ENCODE data around the gene FAM25G.

FAM25G gene

DNA sequence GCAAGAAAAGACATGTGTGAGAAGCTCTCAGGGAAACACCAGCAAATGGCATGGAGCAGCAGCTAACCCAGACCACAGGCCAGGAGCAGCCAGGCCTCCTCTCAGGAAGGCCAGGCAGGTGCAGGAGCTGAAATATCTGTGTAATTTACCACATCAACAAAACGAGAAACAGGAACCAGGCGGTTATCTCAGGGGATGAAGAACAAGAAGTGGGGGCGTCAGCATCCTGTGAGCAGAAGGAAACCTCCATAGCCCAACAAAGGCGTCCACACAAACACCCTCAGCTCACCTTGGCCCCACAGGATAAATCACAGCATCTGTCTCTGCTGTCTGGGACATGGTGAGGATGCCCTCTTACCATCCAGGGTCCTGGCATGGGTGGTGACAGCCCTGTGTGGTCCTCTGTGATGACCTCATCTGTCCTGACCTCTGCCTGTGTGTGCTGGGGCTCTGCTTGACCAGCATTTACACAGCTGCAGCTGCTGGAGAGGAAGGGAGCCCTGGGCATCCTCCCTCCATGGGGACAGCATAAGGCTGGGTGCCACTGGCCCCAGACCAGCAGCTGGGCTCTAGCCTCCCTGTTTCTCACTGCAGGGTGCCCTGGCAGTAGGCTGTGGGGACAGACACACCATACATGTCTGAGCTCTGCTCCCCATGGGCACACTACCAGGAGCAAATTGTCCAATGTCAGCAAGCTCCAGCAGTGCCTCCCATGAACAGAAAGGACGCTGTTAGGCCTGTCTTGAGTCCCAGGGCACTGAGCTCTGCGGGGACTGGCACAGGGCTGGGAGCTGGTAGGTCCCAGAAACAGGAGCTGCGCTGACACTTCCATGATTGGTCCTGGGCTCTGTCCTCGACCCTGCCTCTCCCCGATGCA, 42.2 kb downstream of the FAM25G start:
- DNase-seq (ENCODE audit: low read depth), result no peak

DNA sequence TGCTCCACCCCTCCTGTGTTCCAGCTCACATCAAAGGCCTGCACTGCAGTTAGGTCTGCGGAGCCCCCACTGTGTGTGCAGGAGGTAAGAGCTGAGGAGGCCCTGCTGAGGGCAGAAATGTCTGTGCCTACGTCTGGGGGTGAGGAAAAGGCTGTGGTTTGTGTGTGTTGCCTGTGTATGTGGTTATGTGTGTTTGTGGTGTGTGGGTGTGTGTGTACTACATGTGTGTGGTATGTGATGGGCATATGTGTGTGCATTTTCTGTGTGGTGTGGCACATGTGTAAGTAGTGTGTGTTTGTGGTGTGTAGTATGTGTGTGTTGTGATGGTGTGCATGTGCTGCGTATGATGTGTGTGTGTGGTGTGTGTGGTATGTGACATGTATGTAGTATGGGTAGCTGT, 43.8 kb downstream of the FAM25G start:
- no peak for DNase-seq (ENCODE audit: low read depth)

DNA sequence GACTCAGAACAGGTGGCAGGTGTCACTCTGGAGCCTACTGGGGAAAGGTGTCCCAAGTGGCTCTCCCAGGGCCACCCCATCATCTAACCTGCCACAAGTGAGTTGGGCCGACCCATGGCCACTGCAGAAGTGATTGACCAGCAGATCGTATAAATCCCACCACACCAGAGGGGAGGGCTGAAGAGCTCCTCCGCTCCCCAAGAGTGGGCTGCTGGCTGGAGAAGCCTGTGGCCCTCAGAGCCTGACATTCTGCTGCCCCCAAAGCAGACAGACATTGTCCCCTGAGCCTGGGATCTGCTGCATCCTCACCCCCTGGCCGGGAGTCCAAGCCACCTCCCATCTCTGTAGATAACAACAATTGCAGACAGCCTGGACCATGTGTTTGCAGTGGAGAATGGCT, 44.3 kb downstream of the FAM25G start:
- no peak for DNase-seq (ENCODE audit: low read depth)

DNA sequence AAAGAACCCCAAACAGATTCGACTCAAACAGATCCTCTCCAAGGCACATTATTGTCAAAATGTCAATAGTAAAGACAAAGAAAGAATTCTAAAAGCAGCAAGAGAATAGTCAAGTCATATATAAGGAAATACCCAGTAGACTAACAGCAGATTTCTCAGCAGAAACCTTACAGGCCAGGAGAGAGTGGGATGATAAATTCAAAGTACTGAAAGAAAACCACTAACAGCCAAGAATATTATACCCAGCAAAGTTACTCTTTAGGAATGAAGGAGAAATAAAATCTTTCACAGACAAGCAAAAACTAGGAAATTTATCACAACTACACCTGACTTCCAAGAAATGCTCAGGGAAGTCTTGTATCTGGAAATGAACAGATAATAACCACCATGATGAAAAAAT, 45.8 kb downstream of the FAM25G start:
- DNase-seq (ENCODE audit: low read depth), result no peak

DNA sequence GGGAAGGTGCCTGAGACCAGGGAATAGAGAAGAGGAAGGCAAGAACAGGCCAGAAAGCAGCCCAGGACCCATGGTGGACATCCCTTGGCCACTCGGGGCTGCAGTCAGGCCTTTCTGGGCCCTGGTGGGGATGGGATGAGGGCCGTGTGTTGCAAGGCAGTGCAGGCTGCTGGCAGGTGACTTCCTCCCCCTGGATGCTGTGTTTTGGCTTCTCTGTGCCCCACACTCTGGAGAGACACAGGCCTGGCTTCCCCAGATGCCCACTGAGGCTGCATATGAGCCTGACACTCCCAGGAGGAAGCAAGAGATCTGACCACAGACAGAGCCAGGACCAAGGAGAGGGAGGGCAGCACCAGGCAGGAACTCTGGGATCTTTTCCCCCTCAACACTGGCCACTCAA, 47.5 kb downstream of the FAM25G start:
- DNase-seq (ENCODE audit: low read depth), result no peak

DNA sequence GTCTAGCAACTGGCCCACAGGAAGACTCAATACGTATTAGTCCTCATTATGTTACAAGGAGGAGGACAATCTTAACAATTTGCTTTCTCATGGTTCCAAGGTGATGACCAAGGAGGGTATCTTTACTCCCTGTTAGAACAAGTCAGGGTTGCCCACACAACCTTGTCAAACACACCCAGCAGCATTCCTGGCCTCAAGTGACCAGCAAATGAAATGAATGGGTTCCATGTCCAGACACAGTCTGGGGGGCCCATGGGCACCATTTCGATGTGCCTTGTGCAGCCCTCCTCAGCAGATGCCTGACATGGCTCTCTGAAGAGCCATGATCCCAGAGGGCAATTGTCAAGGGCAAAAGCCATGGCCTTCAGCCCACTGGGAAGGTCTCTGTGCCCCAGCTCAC, 48.4 kb downstream of the FAM25G start:
- no peak for DNase-seq (ENCODE audit: low read depth)

DNA sequence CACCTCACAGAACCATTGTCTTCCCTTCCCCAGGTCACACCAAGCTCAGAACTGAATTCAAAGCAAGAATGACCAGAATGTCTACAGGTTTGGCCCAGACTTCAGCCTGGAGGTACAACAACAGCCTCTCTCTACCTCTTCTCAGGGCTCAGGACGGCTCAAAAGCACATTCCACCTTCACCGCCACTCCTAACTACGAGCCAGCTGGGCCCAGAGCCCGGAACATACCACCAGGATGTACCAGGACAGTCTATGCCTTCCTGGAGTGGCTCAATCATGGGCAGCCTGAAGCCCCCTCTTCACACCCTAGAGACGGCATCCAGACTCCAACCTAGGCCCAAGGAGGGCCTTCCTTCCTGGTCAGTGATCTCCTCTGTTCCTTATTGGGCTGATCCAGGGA, 49.1 kb downstream of the FAM25G start:
- DNase-seq (ENCODE audit: low read depth), result no peak

DNA sequence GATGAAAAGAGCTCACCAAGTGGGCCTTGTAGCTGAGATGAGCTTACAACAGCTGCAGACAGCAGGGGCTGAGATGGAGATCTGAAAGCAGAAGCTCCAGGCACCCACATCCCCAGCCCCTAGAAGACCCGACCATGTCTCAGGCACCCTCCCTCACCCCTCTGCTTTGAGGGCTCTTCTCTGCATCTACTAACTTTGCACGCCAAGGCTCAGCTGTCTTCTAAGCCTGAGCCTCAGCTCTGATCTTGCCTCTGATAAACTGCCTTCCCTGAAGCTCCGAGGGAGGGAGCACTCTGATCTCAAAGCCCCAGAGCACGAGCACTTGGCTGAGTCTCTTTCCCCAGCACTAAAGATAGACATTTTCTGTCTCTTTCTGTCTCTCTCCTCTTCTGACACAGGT, 49.6 kb downstream of the FAM25G start:
- no peak for DNase-seq (ENCODE audit: low read depth)

DNA sequence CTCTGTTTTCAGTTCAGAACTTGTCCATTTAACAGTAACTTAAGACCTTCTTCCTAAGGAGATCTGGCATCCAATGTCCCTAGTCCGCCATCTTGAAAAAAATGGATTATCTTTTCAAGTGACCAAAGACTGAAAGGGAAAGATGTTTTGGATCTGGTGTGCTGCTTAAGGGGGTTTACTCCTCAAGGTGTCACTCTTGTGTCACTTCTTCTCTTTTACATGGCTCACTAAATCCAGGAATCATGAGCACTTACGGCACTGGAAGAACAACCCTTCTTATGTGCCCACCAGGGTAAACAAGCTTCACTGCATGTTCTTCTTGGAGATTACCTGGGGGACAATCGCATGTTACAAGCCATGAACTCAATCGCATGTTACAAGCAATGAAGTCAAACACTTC, 51.3 kb downstream of the FAM25G start:
- DNase-seq (ENCODE audit: low read depth), result no peak

DNA sequence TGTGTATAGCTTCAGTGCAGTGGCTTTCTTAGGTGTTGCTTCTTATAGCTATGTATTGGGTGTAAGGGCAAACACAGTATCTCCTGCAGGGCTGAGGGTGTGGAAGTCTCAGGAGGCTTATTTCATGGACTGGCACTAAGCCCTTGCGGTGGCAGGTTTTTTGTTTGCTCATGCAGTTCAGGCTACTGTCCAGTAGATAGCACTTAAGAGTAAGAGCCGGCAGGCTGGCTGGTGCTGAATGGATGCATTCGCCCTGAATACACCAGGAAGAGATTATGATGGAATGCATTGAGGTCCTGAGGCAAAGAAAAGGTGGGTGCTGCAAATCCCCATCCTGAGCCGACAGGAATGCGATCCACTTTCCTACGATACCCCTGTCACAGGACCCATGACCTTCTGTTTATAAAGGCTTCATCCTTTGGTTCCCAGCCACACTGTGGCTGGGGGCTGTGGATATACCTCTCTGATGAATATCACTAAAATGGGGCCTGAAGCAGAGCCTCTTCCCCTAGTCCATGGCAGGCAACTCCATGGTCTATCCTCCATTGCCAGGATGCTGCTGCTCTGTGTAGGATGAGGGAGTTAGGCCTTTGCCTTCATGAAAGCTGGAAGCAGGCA, 52.5 kb downstream of the FAM25G start:
- peak; percentile 35 for DNase-seq (ENCODE audit: low read depth)

Measured in stromal cell of bone marrow (primary cell).